Activated CD8-positive, alpha-beta memory T cell treated with anti-CD3 and anti-CD28 coated beads for 36 hours (primary cell): Measurements from ENCODE around the gene TCF3. TPM values are rescaled to one million over a fixed set of nuclear protein-coding genes. Genes with fewer than 3 reads are reported as not detected.

ENCODE experiments used
- CTCF ChIA-PET: fragments of 350-600 bp; sonication (Branson Sonifier 250); formaldehyde crosslinking; loops from one replicate; lab custom pipeline; 2021; ENCODE audit warnings: antibody characterized with exemption; lab: Charles Lee
- POLR2A ChIA-PET: fragments of 350-600 bp; sonication (Branson Sonifier 250); formaldehyde crosslinking; loops from one replicate; lab custom pipeline; 2021; ENCODE audit warnings: antibody characterized with exemption; lab: Charles Lee
- total RNA-seq, 2 experiments: library from RNA; stranded (reverse); gene quantifications; one replicate each; pipeline ENCODE4 v1.2.3, GENCODE V29; 2021

Gene TCF3
- total RNA-seq, 2 experiments from 2014 or later: 103 to 109 TPM

DNA sequence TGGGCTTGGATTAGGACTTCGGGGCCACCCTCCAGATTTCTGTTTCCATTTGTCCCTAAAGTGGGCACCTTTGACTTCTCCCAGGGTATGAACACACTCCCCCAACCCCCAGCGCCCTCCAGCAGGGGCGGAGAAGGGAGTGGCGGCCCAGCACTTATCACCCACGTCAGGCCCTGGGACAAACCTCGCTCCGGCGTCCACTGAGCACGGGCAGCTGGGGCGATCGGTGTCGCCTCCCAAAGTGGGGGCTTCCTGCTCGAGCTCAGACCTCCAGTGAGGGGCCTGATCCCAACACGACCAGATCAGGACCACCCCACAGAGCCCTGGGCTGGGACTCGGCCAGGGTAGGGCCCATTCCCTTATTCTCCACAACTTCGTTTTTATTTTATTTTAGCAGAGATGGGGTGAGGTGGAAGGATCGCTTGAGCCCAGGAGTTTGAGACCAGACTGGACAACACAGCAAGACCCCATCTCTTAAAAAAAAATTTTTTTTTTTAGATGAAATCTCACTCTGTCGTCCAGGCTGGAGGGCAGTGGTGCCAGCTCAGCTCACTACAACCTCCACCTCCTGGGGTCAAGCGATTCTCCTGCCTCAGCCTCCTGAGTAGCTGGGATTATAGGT lies 3.7 kb upstream of the TCF3 start:
- POLR2A ChIA-PET: interaction anchor here (0.6 kb wide), 1 partner anchor 87 kb away, joined by 4 read pairs; no protein-coding TSS in a partner anchor
- CTCF ChIA-PET: no interaction called here

DNA sequence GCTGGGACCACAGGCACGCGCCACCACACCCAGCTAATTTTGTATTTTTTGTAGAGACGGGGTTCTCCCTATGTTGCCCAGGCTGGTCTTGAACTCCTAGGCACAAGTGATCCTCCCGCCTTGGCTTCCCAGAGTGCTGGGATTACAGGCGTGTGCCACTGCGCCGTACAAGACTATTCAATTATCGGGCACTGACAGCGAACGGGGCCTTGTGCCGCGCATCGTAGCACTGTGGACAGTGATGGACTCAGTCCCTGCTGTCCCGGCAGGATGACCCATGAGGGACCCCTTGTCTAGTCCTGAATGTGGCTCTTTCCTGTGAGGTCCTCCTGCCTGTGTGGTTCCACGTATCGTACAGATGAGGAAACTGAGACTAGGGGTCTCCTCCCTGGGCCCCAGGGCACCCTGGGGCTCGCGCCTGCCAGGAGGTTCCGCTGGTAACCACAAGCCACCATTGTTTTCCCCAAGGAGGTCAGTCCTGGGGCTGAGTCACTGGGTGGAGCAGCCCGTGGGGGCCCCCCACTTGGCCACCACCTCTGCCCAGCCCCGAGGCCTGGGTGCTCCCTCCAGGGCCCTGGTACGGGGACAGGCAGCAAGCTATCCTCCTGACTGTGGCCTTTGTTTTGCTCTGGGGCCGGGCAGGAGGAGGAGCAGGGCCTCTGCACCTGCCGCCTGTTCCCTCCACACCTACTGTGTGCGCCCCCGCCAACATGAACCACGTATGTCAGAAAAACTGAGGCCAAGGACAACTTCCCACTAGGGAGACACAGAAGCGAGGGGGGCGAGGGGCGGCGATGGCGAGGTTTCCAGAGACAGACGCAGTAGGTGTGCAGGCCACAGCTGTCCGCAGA lies 2.9 kb upstream of the TCF3 start:
- POLR2A ChIA-PET: no interaction called here

DNA sequence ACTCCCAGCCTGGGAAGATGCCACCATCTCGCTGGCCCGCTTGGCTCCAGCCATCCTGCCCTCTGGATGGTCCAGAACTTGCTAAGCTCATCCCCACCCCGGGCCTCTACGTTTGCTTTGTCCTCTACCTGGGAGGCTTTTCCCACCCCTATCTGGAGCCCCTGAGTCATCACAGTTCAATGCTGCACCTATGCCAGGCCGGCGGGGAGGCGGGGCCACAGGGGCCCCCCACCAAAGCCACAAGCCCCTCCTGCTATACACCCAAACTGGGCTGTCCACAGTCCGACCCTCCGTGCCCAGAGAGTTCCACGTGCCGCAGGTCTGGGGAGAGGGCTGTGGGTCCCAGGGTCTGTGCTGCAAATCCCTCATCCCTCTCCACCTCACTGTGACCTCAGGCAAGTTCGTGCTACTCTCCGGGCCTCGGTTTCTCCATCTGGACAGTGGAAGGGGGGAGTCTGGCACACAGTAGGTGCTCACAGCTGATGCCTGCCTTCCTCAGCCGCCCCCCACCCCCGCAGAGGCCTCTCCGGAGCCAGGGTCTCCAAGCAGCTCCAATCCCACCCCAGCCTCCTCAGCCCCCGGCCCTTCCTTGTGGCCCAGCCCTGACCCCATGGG lies 1.9 kb upstream of the TCF3 start:
- ChIA-PET POLR2A (no interaction called here), CTCF (interaction anchor here (1.0 kb wide), 1 partner anchor 18 kb away, joined by 4 read pairs; no protein-coding TSS in a partner anchor)

More for the DNA sequence above, 2.9 kb upstream of the TCF3 start:
- CTCF ChIA-PET: interaction anchor here (1.0 kb wide), 1 partner anchor 17 kb away, joined by 4 read pairs; no protein-coding TSS in a partner anchor

DNA sequence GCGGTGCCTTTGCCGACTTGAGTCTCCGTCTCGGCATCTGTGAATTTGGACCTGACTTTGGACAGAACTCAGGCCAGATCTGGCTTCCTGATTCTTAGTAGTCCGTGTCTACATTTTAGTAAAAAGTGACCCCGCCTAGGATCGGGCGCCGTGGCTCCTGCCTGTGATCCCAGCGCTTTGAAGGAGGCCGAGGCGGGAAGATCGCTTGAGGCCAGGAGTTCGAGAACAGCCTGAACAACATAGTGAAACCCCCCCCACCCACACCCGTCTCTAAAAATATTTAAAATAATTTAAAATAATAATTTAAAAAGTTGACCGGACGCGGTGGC lies 849 bp upstream of the TCF3 start:
- POLR2A ChIA-PET: interaction anchor here (1.0 to 2.2 kb wide), 3 partner anchors 9 to 384 kb away, joined by 3 to 18 read pairs (median 3); partner anchors contain the start of genes CIRBP and UQCR11

DNA sequence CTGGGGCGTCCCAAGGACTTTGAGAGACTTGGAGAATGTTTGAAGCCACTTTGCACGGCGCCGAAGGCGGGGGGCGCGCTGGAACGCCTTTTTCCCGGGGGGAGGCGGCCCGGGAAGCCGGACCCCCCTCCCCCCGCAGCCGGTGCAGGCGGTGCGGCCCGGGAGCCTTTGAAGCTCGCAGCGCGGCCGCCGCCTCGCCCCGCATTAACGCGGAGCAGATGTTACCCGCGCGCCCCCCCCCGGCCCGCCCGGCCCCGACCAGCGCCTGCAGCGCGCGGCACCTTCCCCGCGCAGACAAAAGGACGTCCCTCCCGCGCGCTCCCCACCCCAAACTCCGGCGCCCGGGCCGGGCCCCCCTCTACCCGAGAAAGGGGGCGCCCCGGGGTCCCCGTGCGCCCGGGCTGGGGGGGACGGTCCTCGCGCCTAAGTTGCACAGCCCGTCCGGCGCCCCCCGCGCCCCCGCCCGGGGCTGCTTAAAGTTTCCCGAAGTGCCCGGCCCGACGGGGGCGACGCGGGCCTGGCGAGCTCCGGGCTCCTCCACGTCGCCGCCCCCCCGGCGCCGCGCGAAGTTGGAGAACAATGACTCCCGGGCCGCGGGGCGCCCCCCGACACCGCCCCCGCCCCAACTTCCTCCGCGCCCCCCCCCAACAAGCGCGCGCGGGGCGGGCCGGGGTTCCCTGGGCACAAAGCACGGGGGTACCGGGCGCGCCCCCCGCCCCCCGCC lies 685 bp downstream of the TCF3 start:
- ChIA-PET POLR2A (interaction anchor here (2.2 kb wide), 1 partner anchor 46 kb away, joined by 18 read pairs; the partner anchor contains the start of gene UQCR11), CTCF (interaction anchor here (1.2 to 1.9 kb wide), 3 partner anchors 20 to 46 kb away, joined by 5 to 8 read pairs (median 6); no protein-coding TSS in a partner anchor)

More for the DNA sequence above, 849 bp upstream of the TCF3 start:
- CTCF ChIA-PET: interaction anchor here (1.9 kb wide), 1 partner anchor 19 kb away, joined by 6 read pairs; no protein-coding TSS in a partner anchor

DNA sequence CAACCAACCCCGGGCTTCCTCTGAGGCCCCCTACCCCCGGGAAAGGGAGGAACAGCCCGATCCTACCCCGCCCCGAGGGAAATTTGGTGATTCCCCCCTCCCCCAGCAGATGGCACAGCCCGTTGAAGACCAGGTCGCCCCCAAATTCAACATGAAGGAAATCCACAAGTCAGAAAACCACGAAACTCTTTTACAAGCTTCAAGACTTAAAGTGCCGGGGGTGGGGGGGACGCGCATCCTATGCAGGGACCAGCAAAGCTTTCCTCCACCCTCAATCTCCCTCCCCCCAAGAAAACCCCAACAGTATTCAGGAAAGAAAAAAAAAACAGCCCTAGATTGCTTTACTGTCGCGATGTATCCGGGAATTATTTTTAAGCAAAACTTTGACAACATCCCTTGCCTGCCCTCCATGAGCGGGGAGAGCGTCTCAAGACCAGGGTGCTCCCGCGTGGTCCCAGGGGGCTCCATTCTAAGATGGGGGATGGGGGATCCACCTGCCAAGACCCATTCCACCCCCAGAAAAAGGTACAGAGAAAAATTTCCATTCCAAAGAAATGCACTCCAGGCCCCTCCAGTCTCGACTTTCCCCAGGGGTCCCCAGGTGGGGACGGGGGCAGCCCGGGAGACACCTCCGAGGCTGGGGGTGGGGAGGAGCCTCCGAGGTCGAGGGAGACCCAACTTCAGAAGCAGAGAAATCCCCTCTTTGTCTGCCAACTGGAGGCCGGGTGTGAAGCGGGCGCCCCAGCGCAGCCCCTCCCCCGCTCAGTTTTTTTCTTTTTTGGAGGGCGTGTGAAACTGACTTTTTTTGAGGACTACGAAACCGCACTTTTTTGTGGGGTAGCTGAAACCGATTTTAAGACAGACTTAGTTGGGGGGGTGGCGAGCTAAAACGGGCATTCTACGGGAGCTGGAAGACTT lies 1.5 kb downstream of the TCF3 start:
- ChIA-PET CTCF (interaction anchor here (1.2 to 1.4 kb wide), 2 partner anchors 21 to 45 kb away, joined by 5 to 8 read pairs; no protein-coding TSS in a partner anchor), POLR2A (interaction anchor here (0.6 to 2.2 kb wide), 3 partner anchors 25 to 395 kb away, joined by 3 to 18 read pairs (median 3); partner anchors contain the start of gene UQCR11)

DNA sequence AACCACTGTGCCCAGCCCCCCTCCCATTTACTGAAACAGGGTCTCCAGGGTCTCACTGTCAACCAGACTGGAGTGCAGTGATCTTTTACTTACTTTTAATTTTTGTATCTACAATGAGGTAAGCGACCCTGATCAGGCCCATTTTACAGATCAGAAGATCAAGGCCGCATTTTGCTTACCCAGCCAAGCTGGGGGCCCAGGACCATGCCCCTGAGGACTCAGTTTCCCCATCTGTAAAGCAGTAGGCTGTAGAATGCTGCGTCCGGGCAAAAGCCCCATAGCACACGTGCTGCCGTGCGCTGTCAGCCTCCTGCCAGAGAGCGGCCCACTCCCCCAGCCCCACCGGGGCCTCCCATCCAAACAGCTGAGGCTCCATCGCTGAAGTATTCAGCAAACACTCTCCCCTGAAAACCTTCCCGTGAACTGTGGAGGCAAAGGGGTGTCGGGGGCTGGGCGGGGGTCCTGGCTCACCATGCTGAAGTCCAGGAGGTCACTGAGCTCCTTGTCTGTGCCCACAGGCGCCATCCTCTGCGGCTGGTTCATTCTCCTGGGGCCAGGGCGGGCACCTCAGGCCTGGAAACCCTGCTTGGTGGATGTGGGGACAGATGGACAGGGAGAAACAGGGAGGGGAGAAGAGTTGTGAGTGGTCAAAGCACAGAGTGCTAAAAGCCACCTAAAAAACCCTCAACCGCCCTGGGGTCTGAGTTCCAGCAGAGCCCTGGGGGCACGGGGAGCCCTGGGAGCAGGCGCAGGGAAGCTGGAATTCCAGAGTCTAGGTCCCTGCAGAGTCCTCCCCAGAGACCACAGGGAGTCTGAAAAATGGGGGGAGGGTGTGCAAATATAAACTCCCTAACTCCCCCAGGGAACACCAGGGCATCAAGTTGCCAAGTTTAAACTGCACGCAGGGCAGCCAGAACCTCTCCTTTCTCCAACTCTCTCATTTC lies 2.4 kb downstream of the TCF3 start:
- POLR2A ChIA-PET: interaction anchor here (0.8 kb wide), 1 partner anchor 59 kb away, joined by 3 read pairs; no protein-coding TSS in a partner anchor
- CTCF ChIA-PET: interaction anchor here (1.4 kb wide), 1 partner anchor 22 kb away, joined by 5 read pairs; no protein-coding TSS in a partner anchor

DNA sequence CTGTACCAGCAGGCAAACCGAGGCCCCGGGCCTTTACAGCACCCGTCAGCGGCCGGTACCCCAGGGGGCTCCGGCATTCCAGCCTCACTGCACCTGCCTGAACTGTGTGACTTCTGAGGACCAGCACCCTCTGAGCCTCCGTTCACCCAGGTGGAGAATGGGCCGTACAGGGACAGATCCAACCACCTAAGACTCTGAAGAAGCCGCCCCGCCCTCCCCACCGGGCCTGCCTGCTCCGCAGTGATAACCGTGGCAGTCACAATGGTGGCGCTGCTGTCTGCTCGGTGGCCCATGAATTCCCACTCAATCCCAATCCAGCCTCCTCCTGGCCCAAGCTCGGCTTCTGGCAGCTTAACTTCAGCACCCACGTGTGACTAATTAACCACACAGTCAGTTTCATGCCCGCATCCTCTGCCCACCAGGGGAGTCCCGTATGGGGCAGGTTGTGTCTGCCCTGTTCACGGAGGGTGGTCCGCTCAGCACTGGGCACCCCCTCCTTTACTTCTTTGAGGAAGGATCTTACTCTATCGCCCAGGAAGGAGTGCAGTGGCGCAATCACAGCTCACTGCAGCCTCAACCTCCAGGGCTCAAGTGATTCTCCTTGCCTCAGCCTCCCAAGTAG lies 3.4 kb downstream of the TCF3 start:
- ChIA-PET POLR2A (interaction anchor here (0.8 kb wide), 1 partner anchor 58 kb away, joined by 3 read pairs; no protein-coding TSS in a partner anchor), CTCF (no interaction called here)

DNA sequence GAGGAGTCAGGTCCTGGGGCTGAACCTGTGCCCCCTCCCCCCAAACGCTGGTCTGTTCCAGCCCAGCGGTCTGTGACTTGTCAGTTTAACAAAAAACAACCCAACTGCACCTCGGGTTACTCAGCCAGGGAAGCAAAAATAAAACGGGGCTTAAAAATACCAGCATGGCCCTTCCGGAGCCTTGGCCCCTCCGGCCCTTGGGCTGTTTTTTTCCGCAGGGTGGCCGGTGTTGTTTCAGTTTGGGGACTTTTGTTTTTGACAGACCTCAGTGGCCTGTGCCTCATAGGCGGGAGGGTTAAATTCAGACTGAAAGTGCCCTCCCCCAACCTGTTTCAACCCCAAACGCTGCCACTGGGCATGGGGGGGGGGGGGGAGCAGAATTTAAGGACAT lies 4.0 kb downstream of the TCF3 start:
- CTCF ChIA-PET: no interaction called here
- POLR2A ChIA-PET: no interaction called here

DNA sequence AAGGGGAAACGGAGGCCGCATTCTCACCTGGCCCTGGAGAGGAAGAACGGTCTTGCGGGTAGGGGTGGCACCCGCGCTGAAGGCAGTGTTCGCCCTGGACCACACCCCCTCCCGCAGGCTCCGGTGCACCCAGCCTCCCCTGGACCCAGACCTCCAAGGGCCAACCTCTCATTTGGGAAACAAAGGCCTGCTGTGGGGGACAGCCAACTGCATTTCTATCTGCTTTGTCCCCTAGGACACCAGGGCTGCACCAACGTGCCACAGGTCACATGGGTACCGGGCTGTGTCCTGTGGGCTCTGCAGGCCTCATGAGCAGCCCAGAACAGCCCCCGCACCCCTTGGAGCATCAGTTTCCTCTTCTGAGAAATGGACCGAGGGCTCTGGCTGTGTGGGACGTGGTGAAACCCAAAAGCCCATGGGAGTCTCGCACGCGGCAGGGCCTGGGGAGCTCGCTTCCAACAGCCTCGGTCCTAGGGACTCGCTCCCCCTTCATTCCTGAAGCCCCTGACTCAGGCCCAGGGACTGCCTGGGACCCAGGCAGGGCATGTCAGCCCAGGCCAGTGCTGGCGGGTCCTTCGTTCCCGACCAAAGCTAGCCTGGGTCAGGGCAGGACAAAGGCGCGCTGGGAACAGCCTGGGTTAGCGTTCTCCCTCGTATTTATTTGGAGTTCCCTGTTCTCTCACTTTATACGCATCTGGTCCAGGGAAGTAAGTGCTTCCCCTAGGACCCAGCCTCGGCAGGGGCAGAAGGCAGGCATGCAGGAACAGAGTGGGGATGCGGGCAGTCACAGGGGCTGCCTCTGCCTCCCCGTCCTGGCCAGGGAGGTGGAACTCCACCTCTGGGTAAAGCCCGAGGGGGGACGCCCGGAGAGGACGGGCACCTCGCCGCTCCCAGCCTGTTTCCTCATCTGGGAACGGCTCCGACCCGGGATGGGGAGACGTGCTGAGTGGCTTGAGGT lies 4.6 kb downstream of the TCF3 start:
- POLR2A ChIA-PET: no interaction called here
- CTCF ChIA-PET: no interaction called here

DNA sequence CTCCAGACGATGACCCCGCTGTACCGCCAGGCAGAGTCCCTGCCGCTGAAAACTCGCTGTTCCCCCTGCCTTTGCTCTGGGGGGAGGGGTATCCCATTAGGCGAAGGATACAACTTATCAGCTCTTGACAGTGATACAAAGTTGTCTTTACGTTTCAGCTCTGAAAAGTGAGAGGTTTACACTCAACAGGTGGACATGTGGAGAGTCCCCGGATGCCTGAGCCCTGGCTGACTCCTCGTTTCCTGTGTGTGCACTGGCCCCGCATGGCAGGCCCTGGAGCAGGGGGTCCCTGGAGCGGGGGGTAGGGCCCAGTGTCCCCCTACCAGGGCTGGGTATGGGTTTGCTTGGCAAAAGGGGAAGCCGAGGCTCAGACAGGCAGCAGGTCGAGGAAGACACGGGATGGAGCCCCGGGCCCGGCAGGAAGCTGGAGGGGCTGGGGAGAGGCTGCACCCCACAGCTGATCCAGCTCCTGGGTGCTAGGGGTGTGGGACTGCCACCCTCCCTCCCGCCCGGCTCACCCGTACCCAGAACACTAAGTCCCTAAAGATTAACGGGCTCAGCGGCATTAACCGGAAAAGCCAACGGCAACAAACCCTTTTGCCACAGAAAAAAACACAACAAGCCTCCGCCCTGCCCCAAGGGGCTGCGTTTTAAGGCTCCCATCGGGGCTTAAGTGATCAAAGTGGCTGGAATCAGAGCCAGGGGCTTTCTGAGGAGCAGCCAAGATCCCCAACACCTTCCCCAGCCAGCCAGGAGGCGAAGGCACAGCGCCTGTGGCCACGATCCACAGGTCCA lies 5.6 kb downstream of the TCF3 start:
- POLR2A ChIA-PET: no interaction called here
- CTCF ChIA-PET: interaction anchor here (1.0 kb wide), 1 partner anchor 179 kb away, joined by 5 read pairs; no protein-coding TSS in a partner anchor

DNA sequence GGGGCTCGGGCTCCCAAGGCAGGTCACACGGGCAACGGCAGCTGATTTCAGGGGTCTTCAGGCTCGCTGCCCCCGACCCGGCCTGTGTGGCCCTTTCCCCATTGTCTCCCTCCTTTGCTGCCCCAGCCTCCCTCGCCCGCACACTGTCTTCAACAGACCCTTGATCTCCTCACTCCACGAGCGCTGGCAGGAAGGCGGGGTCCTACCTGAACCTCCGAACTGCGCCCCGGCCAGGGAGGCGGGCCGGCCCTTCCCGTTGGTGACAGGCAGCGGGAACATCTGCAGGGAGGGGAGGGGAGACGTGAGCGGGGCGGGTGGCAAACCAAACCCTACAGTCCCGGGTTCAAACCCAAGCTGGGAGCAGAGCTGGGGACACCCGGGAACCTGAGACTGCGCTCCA lies 6.3 kb downstream of the TCF3 start:
- CTCF ChIA-PET: interaction anchor here (1.0 kb wide), 1 partner anchor 180 kb away, joined by 5 read pairs; no protein-coding TSS in a partner anchor
- POLR2A ChIA-PET: no interaction called here

DNA sequence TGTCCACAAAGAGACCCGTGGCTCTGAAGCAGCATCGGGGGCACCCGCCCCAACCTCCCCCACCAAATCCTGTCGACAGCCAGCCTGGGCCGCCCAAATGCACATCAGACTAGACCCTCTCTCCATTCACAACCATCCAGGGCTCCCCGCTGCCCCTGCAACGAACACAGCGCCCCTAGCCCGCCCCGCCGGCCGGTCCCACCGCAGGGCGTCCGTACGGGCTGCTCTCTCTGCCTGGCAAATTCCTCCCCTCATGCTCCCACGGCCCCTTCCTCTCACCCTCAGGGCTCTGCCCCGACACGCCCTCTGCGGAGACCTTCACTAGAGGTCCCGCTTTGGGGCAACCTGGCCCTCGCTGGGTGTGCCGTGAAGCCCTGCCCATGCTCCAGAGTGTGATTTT lies 7.1 kb downstream of the TCF3 start:
- ChIA-PET CTCF (no interaction called here), POLR2A (no interaction called here)

DNA sequence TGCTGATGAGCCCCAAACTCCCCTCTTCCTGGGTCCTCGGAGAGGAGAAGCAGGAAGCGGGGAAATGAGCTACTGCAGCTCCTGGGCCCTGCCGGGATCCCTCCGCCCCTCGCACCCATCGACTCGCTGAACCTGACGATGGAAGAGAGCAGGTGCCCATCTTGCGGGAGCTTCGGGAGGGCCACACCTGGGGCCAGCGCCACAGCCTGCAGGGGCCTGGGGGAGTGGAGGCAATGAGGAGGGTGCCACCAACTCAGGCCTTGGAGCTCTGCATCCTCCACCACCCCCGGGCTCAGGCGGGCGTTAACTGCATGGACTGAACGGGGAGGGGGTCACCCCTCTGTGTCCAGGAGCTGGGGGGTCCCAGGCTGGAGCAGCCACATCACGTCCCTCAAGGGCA lies 8.3 kb downstream of the TCF3 start:
- ChIA-PET POLR2A (interaction anchor here (0.7 kb wide), 1 partner anchor 9 kb away, joined by 3 read pairs; the partner anchor contains the start of gene TCF3), CTCF (no interaction called here)
